Bronchial epithelial cell (primary cell): Measurements from ENCODE around the gene BARX2. TPM values are rescaled to one million over a fixed set of nuclear protein-coding genes. Genes with fewer than 3 reads are reported as not detected.
A peak's percentile ranks its signal among the peaks of the same experiment; 100 is the strongest.
"Not testable (repeated sequence)": the region's sequence is repeated elsewhere in the genome, so short reads cannot be mapped to it uniquely, and the experiment has no call there.

Source experiments
- DNase-seq: peaks from one replicate; pipeline ENCODE4 v3.0.0-alpha.2; 2010; ENCODE audit warnings: low read depth
- FAIRE-seq: peaks from 2 replicates; lab custom pipeline; 2011; peaks lifted over from hg19 to GRCh38; lab: Jason Lieb, UNC
- H3K27me3 ChIP-seq: 2 replicates; pipeline ENCODE4 v1.5.1; 2011; ENCODE audit warnings: low read length; ENCODE audit not compliant: control insufficient read depth, insufficient read depth
- H3K36me3 ChIP-seq: 2 replicates; pipeline ENCODE4 v1.5.1; 2011; ENCODE audit warnings: low read length; ENCODE audit not compliant: control insufficient read depth, insufficient read depth
- H3K4me3 ChIP-seq: 2 replicates; pipeline ENCODE4 v1.5.1; 2011; ENCODE audit warnings: mild to moderate bottlenecking, low read depth, low read length, control low read depth
- CTCF ChIP-seq: IDR thresholded peaks from 2 replicates; pipeline ENCODE4 v1.5.1; 2011; ENCODE audit warnings: mild to moderate bottlenecking, moderate library complexity, low read length, control low read depth, inconsistent platforms; ENCODE audit not compliant: insufficient read depth, severe bottlenecking
- total RNA-seq: library from RNA; depleted of rRNA; stranded (reverse); fragments of >200 nt; gene quantifications from 2 replicates; pipeline ENCODE4 v1.2.1, GENCODE V29; 2014

The BARX2 gene
- 2.9 and 8.1 TPM in 2 replicates for total RNA-seq

GRCh38 chr11:129375751-129376657 lies at the start of gene BARX2:
Gene BARX2 (plus strand): TSS chr11:129375848. CDS start chr11:129376036, 188 bp downstream.
- peaks cover 15% of the 10 kb centered on the region for H3K27me3 ChIP-seq
- DNase-seq: peak; percentile 70
- peak; percentile 52 for FAIRE-seq

GRCh38 chr11:129326921-129327320 lies 48.7 kb upstream of the BARX2 start:
- no peak for DNase-seq
- Histone ChIP-seq H3K27me3 (no peaks in the 10 kb centered on the region), H3K4me3 (no peak overlapping the region), H3K36me3 (no peaks in the 10 kb centered on the region)
- no peak for FAIRE-seq
- TF ChIP-seq CTCF: no peak

More at GRCh38 chr11:129375751-129376657, at the start of gene BARX2:
- Histone ChIP-seq H3K36me3 (no peaks in the 10 kb centered on the region), H3K4me3 (peak within 1 kb of the TSS; percentile 51)
- peak; percentile 89 for TF ChIP-seq CTCF

DNA sequence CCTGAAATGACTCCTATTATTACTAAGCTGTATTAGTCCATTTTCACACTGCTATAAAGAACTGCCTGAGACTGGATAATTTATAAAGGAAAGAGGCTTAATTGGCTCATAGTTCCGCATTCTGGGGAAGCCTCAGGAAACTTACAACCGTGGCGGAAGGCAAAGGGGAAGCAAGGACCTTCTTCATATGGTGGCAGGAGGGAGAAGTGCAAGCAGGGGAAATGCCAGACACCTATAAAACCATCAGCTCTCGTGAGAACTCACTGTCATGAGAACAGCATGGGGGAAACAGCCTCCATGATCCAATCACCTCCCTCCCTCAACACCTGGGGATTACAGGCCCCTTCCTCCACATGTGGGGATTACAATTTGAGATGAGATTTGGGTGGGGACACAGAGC lies 47.9 kb upstream of the BARX2 start:
- FAIRE-seq, H3K4me3 ChIP-seq, H3K36me3 ChIP-seq: not testable (repeated sequence)

DNA sequence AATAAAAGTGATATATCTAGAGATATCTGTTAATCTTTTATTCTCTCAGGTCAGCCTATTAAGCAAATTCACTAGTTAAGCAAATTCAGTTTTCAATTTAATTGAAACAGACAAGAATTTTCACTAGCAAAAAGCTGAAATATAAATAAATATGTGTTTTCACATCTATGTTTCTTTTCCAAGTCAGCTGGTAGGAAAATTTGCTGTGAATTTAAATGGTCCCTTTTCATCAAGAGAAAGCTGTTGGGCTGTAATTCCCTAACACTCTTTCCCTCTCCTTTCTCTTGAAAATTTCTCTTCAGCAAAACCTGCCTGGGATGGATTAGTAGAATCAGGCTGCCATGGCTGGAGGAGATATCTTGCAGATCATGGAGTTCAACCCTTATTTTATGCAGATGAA lies 46.9 kb upstream of the BARX2 start:
- no peaks in the 10 kb centered on the region for H3K27me3 ChIP-seq
- TF ChIP-seq CTCF: no peak
- no peak for FAIRE-seq
- no peak for DNase-seq
- H3K4me3 ChIP-seq: no peak overlapping the region
- H3K36me3 ChIP-seq: no peaks in the 10 kb centered on the region

More for the DNA sequence above, 47.9 kb upstream of the BARX2 start:
- DNase-seq, H3K27me3 ChIP-seq: not testable (repeated sequence)

DNA sequence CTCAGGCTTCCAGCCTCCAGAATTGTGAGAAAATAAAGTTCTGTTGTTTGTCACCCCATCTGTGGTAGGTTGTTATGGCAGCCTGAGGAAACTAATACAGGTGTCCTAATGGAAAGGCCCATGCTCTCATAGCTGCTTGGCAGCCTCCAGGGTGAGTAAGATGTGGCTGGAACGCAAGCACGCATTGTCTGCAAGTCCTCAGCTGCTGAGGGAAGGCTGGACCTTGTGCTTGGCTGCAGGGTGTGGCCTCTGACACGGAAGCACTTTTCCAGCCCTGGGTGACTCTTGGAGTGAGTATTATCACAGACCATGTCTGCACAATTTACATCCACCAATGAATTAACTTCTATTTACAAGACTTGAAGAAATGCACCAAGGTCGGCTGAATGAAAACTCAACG lies 44.4 kb upstream of the BARX2 start:
- H3K36me3 ChIP-seq: no peaks in the 10 kb centered on the region
- no peak for FAIRE-seq
- H3K4me3 ChIP-seq: no peak overlapping the region
- no peaks in the 10 kb centered on the region for H3K27me3 ChIP-seq
- DNase-seq: peak; percentile 78
- TF ChIP-seq CTCF: no peak

GRCh38 chr11:129331871-129332274 lies 43.8 kb upstream of the BARX2 start:
- Histone ChIP-seq H3K36me3 (no peaks in the 10 kb centered on the region), H3K4me3 (no peak overlapping the region), H3K27me3 (no peaks in the 10 kb centered on the region)
- FAIRE-seq (peak; percentile 92), DNase-seq (peak; percentile 68)
- TF ChIP-seq CTCF: peak; percentile 95
